ENCODE data around the gene PCSK5. TPM values are rescaled to one million over a fixed set of nuclear protein-coding genes. Genes with fewer than 3 reads are reported as not detected.
A peak's percentile ranks its signal among the peaks of the same experiment; 100 is the strongest.

The PCSK5 gene
- total RNA-seq, 4 donors from 2014 or later: 37.7 to 53.4 (median 43.1) TPM

- ATAC-seq (ENCODE audit: low FRiP score): no peak
- DNase-seq (ENCODE audit: low spot score): no peak
- TF ChIP-seq CTCF (IDR thresholded peaks at IDR 0.05): no peak
Measured at GRCh38 chr9:76246680-76247079, 356.2 kb downstream of the PCSK5 start.

GRCh38 chr9:76247426-76247825 lies 357.0 kb downstream of the PCSK5 start:
- DNase-seq (ENCODE audit: low spot score): no peak
- no peak for ATAC-seq (ENCODE audit: low FRiP score)
- no peak for TF ChIP-seq CTCF (IDR thresholded peaks at IDR 0.05)

GRCh38 chr9:76249309-76249708 lies 358.8 kb downstream of the PCSK5 start:
- ATAC-seq (ENCODE audit: low FRiP score) (no peak), DNase-seq (ENCODE audit: low spot score) (no peak)
- no peak for TF ChIP-seq CTCF (IDR thresholded peaks at IDR 0.05)

GRCh38 chr9:76255781-76256455 lies 365.4 kb downstream of the PCSK5 start:
- no peak for TF ChIP-seq CTCF (IDR thresholded peaks at IDR 0.05)
- DNase-seq (ENCODE audit: low spot score): peak; percentile 33
- ATAC-seq (ENCODE audit: low FRiP score): peak; percentile 95

GRCh38 chr9:76257311-76257710 lies 366.8 kb downstream of the PCSK5 start:
- ATAC-seq (ENCODE audit: low FRiP score) (peak; percentile 43), DNase-seq (ENCODE audit: low spot score) (no peak)
- no peak for TF ChIP-seq CTCF (IDR thresholded peaks at IDR 0.05)

GRCh38 chr9:76266649-76267283 lies 376.3 kb downstream of the PCSK5 start:
- ATAC-seq (ENCODE audit: low FRiP score) (no peak), DNase-seq (ENCODE audit: low spot score) (no peak)
- TF ChIP-seq CTCF (IDR thresholded peaks at IDR 0.05): no peak

- TF ChIP-seq CTCF (IDR thresholded peaks at IDR 0.05): no peak
- DNase-seq (ENCODE audit: low spot score) (no peak), ATAC-seq (ENCODE audit: low FRiP score) (peak; percentile 7)
Measured at GRCh38 chr9:76267284-76267652, 376.8 kb downstream of the PCSK5 start.

All from omental fat pad (tissue), 4 donors.